GM18507 (cell line): ENCODE data around the gene MGAT3.
A peak's percentile ranks its signal among the peaks of the same experiment; 100 is the strongest.
"Not testable (repeated sequence)": the region's sequence is repeated elsewhere in the genome, so short reads cannot be mapped to it uniquely, and the experiment has no call there.

ENCODE experiments used
- DNase-seq: peaks from one replicate; pipeline ENCODE4 v3.0.0; 2011; ENCODE audit warnings: low read depth; ENCODE audit not compliant: insufficient read length; ENCODE audit errors: extremely low spot score
- FAIRE-seq: peaks from 2 replicates; lab custom pipeline; 2011; peaks lifted over from hg19 to GRCh38; lab: Jason Lieb, UNC

MGAT3 gene

GRCh38 chr22:39503630-39504029 is 46.8 kb downstream of the MGAT3 start:
- peak; percentile 41 for FAIRE-seq
- DNase-seq = no peak

- FAIRE-seq (no peak), DNase-seq (no peak)
Measured at GRCh38 chr22:39504071-39504470, 47.3 kb downstream of the MGAT3 start.

GRCh38 chr22:39507021-39507420 is 50.2 kb downstream of the MGAT3 start:
- FAIRE-seq, DNase-seq: not testable (repeated sequence)

DNA sequence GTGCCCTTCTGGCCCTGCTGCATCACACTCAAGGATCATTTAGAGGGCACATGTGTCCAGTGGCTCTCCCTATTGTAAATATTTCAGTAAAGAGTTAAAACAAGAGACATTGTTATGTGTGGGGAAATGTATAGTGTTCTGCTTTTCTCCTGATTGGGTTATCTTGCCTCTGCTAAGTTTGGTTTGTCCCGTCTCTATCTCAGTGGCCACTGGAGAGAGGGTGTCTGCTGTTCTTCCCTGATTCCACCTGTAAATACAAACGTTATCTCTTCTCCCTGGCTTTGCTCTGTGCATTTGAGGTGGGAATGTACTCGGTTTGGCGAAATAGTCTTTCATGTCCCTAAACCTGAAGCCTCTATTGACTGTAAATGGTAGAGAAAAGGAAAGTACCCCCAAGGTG is 51.6 kb downstream of the MGAT3 start:
- FAIRE-seq (no peak), DNase-seq (no peak)

- DNase-seq = no peak
- no peak for FAIRE-seq
Measured at GRCh38 chr22:39510529-39511149, 53.8 kb downstream of the MGAT3 start.

- no peak for DNase-seq
- no peak for FAIRE-seq
Measured at GRCh38 chr22:39511226-39511625, 54.4 kb downstream of the MGAT3 start.

DNA sequence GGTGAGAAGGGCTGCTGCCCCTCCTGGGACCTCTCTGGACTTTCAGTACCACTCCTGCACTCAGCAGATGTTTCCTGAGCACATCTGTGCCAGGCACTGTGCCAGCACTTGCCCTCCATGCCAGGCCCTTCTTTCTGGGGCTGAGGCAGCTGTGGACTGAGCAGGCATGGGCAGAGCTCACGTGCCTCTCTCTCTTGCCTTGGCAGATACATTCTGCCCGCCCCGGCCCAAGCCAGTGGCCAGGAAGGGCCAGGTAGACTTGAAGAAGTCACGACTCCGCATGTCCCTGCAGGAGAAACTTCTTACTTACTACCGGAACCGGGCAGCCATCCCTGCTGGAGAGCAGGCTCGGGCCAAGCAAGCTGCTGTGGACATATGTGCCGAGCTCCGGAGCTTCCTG is 55.2 kb downstream of the MGAT3 start:
- FAIRE-seq (no peak), DNase-seq (no peak)

GRCh38 chr22:39513791-39514190 is 57.0 kb downstream of the MGAT3 start:
- DNase-seq = no peak
- FAIRE-seq = no peak

DNA sequence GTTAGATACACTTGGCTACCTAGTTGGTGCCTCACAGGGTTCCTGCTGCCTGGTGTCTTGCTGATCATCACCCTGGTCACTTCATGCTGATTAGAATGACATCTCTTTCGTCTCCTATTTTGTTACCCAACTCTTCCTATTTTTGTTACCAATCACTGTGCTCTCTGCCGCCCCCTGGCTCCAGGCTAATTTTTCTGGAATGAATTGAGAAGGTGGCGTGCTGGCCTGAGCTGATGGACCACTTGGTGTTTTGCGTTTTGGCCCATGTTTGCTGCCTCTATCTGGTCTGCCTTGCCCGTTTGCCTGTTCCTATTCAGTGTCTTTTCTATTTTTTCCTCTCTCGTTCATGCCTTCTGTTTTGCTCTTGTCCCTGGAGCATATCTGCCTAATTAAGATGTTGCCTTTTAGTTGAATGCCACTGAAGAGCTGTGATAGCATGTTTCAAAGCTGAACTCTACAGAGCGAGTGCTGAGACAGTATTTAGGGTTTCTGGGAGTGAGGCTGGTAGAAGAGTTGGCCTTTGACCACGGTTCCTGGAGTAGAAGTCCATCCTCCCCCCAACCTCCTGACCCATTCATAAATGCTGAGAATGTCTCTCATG is 57.7 kb downstream of the MGAT3 start:
- DNase-seq = no peak
- no peak for FAIRE-seq

GRCh38 chr22:39515266-39516050 is 58.6 kb downstream of the MGAT3 start:
- FAIRE-seq (no peak), DNase-seq (no peak)

DNA sequence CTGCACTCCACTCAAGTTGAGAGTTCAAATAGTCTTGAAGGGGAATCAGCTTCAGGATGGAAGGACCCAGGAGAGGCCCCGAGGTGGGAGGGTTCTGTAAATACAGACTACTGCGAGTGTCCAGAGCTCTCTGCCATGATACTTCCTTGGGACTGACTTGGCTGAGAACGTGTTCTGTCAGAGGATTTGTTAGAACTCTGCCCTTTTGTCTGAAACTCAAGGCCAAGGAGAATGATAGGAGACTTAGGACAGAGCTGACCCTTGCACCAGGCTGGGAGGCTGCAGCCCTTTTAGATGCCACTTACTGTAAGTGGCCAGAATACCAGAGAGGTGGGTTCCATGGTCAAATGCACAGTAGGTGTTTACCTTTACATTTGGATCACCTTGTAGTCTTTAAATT is 60.7 kb downstream of the MGAT3 start:
- no peak for DNase-seq
- no peak for FAIRE-seq

DNA sequence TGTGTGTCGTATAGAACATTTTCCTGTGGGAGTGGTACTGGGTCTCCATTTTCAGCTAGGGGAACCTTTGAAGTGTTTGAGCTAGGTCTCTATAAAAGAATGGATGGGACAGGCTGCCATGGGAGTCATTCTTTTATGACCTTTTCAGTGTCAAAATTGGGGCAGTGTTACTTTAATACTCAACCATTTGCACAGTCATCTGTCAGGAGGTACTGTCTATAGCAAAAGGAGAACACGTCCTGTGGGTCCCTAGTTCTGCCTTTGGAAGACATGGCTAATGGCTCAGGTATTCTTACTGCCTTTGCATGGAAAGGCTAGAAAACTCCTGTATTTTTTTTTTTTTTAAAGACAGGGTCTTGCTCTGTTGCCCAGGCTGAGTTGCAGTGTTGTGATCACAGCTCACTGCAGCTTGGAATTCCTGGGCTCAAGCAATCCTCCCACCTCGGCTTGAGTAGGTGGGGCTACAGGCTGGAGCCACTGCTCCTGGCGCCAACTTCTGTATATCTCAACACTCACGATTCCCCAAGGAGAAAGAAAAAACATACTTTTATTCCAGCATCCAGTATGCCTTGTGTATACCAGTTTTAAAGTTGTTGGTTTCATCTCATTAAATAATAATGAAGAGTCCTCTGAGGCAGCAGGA is 61.5 kb downstream of the MGAT3 start:
- DNase-seq (no peak), FAIRE-seq (no peak)

GRCh38 chr22:39518996-39519680 is 62.3 kb downstream of the MGAT3 start:
- FAIRE-seq (no peak), DNase-seq (no peak)

DNA sequence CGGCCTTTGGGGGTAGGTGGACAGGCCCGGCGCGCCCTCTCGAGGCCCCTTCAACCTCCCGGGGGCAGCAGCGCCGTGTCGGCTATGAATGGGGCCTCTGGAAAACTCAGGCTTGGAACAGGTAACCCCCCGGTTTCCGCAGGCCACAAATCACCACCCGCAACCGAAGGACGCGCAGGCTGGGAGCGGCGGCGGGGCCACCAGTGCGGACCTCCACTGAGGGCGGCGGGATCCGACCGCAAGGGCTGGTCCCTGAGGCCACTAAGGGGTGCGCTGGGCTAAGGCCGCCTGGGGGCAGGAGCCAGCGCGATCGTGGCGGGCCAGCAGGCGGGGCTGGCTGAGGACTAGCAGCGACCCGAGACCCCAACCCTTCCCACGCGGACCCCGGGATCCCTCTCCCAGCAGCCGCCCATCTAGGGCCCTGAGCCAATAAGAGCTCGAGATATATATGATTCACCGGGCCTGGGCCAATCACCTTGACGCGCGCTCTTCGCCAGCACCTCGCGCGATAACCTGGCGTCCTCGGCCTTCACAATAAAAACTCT is 62.9 kb downstream of the MGAT3 start:
- peak; percentile 99 for FAIRE-seq
- peak; percentile 95 for DNase-seq

DNA sequence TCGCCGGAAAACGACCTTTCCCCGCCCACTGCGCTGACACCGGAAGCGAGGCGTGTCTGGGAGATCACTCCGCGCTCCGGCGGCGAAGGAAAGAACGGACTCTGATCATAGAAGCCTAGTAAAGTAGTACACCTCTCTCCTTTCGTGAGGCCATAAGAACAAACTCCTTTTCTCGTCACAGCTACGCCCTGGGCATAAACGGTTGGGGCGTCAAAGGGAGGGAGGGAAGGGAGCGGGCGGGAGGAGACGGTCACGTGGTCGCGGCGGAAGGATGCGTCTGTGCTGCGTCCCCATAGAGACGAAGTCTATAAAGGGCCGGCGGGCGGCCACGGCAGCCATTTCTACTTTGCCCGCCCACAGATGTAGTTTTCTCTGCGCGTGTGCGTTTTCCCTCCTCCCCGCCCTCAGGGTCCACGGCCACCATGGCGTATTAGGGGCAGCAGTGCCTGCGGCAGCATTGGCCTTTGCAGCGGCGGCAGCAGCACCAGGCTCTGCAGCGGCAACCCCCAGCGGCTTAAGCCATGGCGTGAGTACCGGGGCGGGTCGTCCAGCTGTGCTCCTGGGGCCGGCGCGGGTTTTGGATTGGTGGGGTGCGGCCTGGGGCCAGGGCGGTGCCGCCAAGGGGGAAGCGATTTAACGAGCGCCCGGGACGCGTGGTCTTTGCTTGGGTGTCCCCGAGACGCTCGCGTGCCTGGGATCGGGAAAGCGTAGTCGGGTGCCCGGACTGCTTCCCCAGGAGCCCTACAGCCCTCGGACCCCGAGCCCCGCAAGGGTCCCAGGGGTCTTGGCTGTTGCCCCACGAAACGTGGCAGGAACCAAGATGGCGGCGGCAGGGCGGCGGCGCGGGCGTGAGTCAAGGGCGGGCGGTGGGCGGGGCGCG is 63.7 kb downstream of the MGAT3 start, which contains the start of gene ATF4:
Gene ATF4 (plus strand): TSS at position 337 of the 880 bp plus-strand sequence. CDS start 884 bp downstream, outside the sequence.
- DNase-seq = no peak
- no peak for FAIRE-seq

GRCh38 chr22:39521106-39521885 is 64.5 kb downstream of the MGAT3 start:
- peak; percentile 46 for FAIRE-seq
- DNase-seq = not testable (repeated sequence)

DNA sequence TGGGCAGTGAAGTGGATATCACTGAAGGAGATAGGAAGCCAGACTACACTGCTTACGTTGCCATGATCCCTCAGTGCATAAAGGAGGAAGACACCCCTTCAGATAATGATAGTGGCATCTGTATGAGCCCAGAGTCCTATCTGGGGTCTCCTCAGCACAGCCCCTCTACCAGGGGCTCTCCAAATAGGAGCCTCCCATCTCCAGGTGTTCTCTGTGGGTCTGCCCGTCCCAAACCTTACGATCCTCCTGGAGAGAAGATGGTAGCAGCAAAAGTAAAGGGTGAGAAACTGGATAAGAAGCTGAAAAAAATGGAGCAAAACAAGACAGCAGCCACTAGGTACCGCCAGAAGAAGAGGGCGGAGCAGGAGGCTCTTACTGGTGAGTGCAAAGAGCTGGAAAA is 65.3 kb downstream of the MGAT3 start:
- not testable (repeated sequence) for FAIRE-seq, DNase-seq
